HCT116 (cell line): Measurements from ENCODE around the gene CIZ1. TPM values are rescaled to one million over a fixed set of nuclear protein-coding genes. Genes with fewer than 3 reads are reported as not detected.

Source experiments
- ATAC-seq: fragments of 200-7000 bp; cut with Tn5 transposase; 2 replicates; pipeline ENCODE4 v1.9.1; 2020; ENCODE audit warnings: mild to moderate bottlenecking, moderate library complexity
- BruUV-seq: library from RNA; stranded (reverse); fragments of 400-500 nt; replicated peaks from 2 replicates; lab custom pipeline; 2021; lab: Mats Ljungman, UMichigan
- CTCF ChIA-PET: fragments of 300-600 bp; sonication (Branson Sonifier 250); formaldehyde crosslinking; loops from one replicate; lab custom pipeline; 2021; ENCODE audit warnings: antibody characterized with exemption; lab: Charles Lee
- POLR2A ChIA-PET: fragments of 300-600, 350-600 bp; sonication (Branson Sonifier 250); formaldehyde crosslinking; loops from one replicate; lab custom pipeline; 2021; ENCODE audit warnings: antibody characterized with exemption; lab: Charles Lee
- RAD21 ChIA-PET, 2 experiments: fragments of 300-600 bp; sonication (Branson Sonifier 250); formaldehyde crosslinking; loops; one replicate each; lab custom pipeline; 2023; ENCODE audit warnings: low total read pairs in 2 of 2; ENCODE audit not compliant: uncharacterized antibody in 2 of 2, unreplicated experiment in 2 of 2, low non-redundant PET in 1 of 2; lab: Charles Lee
- DNase-seq: peaks from one replicate; pipeline ENCODE4 v3.0.0-alpha.2; 2010; ENCODE audit warnings: low read depth, low spot score
- H2AFZ ChIP-seq: fragments of 200-600 bp; shearing (Covaris generic), sonication (generic); 2 replicates; pipeline ENCODE4 v1.6.1; 2017; ENCODE audit warnings: low read depth, mixed run types, mixed read lengths, antibody characterized with exemption, low read length; ENCODE audit not compliant: poor library complexity, severe bottlenecking
- H3K27ac ChIP-seq: 2 replicates; pipeline ENCODE4 v1.5.1; 2012; ENCODE audit warnings: low read depth, low read length
- H3K27me3 ChIP-seq: fragments of 200-600 bp; sonication (generic); 2 replicates; pipeline ENCODE4 v1.6.1; 2016; ENCODE audit warnings: mixed run types, low read length, mixed read lengths; ENCODE audit not compliant: insufficient read depth
- H3K36me3 ChIP-seq, 2 experiments: fragments of 200-500 bp in 1 of 2; fragments of 200-600 bp in 1 of 2; sonication (Bioruptor generic) in 1 of 2; sonication (generic) in 1 of 2; 2 replicates each; pipeline versions ENCODE4 v1.5.1 to v1.6.1; 2014 to 2016; ENCODE audit warnings: low read length in 2 of 2, inconsistent platforms in 1 of 2, mixed read lengths in 1 of 2, mixed run types in 1 of 2; ENCODE audit not compliant: insufficient read depth in 2 of 2, control insufficient read depth in 1 of 2
- H3K4me1 ChIP-seq, 2 experiments: fragments of 200-600 bp in 1 of 2; sonication (generic) in 1 of 2; 2 replicates each; pipeline versions ENCODE4 v1.5.1 to v1.6.1; 2012 to 2017; ENCODE audit warnings: low read length in 2 of 2, inconsistent platforms in 1 of 2, mild to moderate bottlenecking in 1 of 2, mixed read lengths in 1 of 2, mixed run types in 1 of 2, moderate library complexity in 1 of 2; ENCODE audit not compliant: insufficient read depth in 2 of 2, control insufficient read depth in 1 of 2
- H3K4me2 ChIP-seq: fragments of 200-600 bp; sonication (generic); 2 replicates; pipeline ENCODE4 v1.6.1; 2017; ENCODE audit warnings: mixed run types, low read length, mixed read lengths
- H3K4me3 ChIP-seq, 2 experiments: fragments of 200-600 bp in 1 of 2; sonication (generic) in 1 of 2; replicated peaks in 1 of 2; 2 replicates each; pipeline ENCODE4 v1.5.1; 2011 to 2016; ENCODE audit warnings: low read length in 2 of 2, control low read depth in 1 of 2, low read depth in 1 of 2, mild to moderate bottlenecking in 1 of 2, mixed read lengths in 1 of 2, mixed run types in 1 of 2
- H3K79me2 ChIP-seq: fragments of 200-600 bp; sonication (generic); 2 replicates; pipeline ENCODE4 v1.6.1; 2017; ENCODE audit warnings: mild to moderate bottlenecking, mixed run types, low read length, moderate library complexity, mixed read lengths; ENCODE audit not compliant: insufficient read depth
- H3K9ac ChIP-seq: fragments of 200-600 bp; sonication (generic); 2 replicates; pipeline ENCODE4 v1.6.1; 2016; ENCODE audit warnings: low read length, mixed read lengths
- H3K9me2 ChIP-seq: fragments of 200-600 bp; sonication (generic), shearing (Covaris generic); 2 replicates; pipeline ENCODE4 v1.6.1; 2017; ENCODE audit warnings: mixed run types, mild to moderate bottlenecking, moderate library complexity; ENCODE audit not compliant: insufficient read depth
- H3K9me3 ChIP-seq, 2 experiments: fragments of 200-500 bp in 1 of 2; fragments of 200-600 bp in 1 of 2; sonication (Bioruptor generic) in 1 of 2; sonication (generic) in 1 of 2; 2 replicates each; pipeline ENCODE4 v1.6.1; 2014 to 2017; ENCODE audit warnings: low read length in 2 of 2, mixed read lengths in 2 of 2, inconsistent platforms in 1 of 2, low read depth in 1 of 2, mild to moderate bottlenecking in 1 of 2, mixed run types in 1 of 2, moderate library complexity in 1 of 2; ENCODE audit not compliant: control insufficient read depth in 1 of 2, insufficient read depth in 1 of 2
- H4K20me1 ChIP-seq: fragments of 200-600 bp; sonication (generic), shearing (Covaris generic); 2 replicates; pipeline ENCODE4 v1.6.1; 2017; ENCODE audit warnings: mixed run types, mild to moderate bottlenecking, moderate library complexity; ENCODE audit not compliant: insufficient read depth
- ATF3 ChIP-seq: IDR thresholded peaks from 2 replicates; pipeline ENCODE4 v1.6.1; 2012
- CTCF ChIP-seq, 3 experiments: fragments of 200-600 bp in 1 of 3; sonication (generic) in 1 of 3; IDR thresholded peaks in 2 of 3; conservative IDR thresholded peaks in 1 of 3; 2 replicates each; pipeline ENCODE4 v1.5.1; 2012 to 2017; ENCODE audit warnings: low read depth in 2 of 3, low read length in 2 of 3, antibody characterized with exemption in 1 of 3, borderline replicate concordance in 1 of 3, control low read depth in 1 of 3, mild to moderate bottlenecking in 1 of 3, mixed read lengths in 1 of 3, mixed run types in 1 of 3, moderate library complexity in 1 of 3; ENCODE audit not compliant: insufficient read depth in 1 of 3
- EGR1 ChIP-seq: IDR thresholded peaks from 2 replicates; pipeline ENCODE4 v1.6.1; 2012; ENCODE audit warnings: low read depth
- EZH2 ChIP-seq: fragments of 200-600 bp; sonication (generic); IDR thresholded peaks from 2 replicates; pipeline ENCODE4 v1.6.1; 2017; ENCODE audit warnings: antibody characterized with exemption, mixed run types
- EZH2phosphoT487 ChIP-seq: fragments of 200-600 bp; IDR thresholded peaks from 2 replicates; pipeline ENCODE4 v1.6.1; 2018; ENCODE audit warnings: antibody characterized with exemption, borderline replicate concordance
- JUND ChIP-seq: IDR thresholded peaks from 2 replicates; pipeline ENCODE4 v1.6.1; 2012
- MAX ChIP-seq: IDR thresholded peaks from 2 replicates; pipeline ENCODE4 v1.6.1; 2012
- POLR2AphosphoS5 ChIP-seq: IDR thresholded peaks from 2 replicates; pipeline ENCODE4 v1.6.1; 2011; ENCODE audit warnings: mild to moderate bottlenecking, low read depth, low read length, moderate library complexity
- RAD21 ChIP-seq: IDR thresholded peaks from 2 replicates; pipeline ENCODE4 v1.6.1; 2012; ENCODE audit warnings: low read depth, mild to moderate bottlenecking
- SIN3A ChIP-seq: IDR thresholded peaks from 2 replicates; pipeline ENCODE4 v1.6.1; 2012; ENCODE audit warnings: low read depth
- SRF ChIP-seq: IDR thresholded peaks from 2 replicates; pipeline ENCODE4 v1.6.1; 2012; ENCODE audit warnings: low read depth
- YY1 ChIP-seq: IDR thresholded peaks from 2 replicates; pipeline ENCODE4 v1.6.1; 2011; ENCODE audit warnings: low read length, low read depth, moderate library complexity, mild to moderate bottlenecking; ENCODE audit not compliant: insufficient replicate concordance; ENCODE audit errors: extremely low read depth
- ZBTB33 ChIP-seq: IDR thresholded peaks from 2 replicates; pipeline ENCODE4 v1.6.1; 2011; ENCODE audit warnings: mild to moderate bottlenecking, low read length, moderate library complexity; ENCODE audit not compliant: insufficient replicate concordance; ENCODE audit errors: extremely low read depth
- intact Hi-C: fragments of 100-400 bp; cut with micrococcal nuclease; formaldehyde crosslinking; loops from 2 replicates; pipeline ENCODE4 v1.10.0; 2022
- total RNA-seq: library from RNA; stranded (reverse); gene quantifications from one replicate; pipeline ENCODE4 v1.2.1, GENCODE V29; 2021; ENCODE audit not compliant: unreplicated experiment

CIZ1 gene
- total RNA-seq, 1 experiment from 2014 or later = 144 TPM

GRCh38 chr9:128122809-128123175, 68.6 kb downstream of the CIZ1 start (continued):
- no peak for TF ChIP-seq EZH2phosphoT487
- no peak for TF ChIP-seq YY1
- no peak for TF ChIP-seq EGR1
- no peak for TF ChIP-seq POLR2AphosphoS5
- no peak for TF ChIP-seq ZBTB33
- TF ChIP-seq, all 23 proteins: peak for 0

GRCh38 chr9:128121924-128122808, 69.2 kb downstream of the CIZ1 start:
- ChIA-PET POLR2A (no interaction called here), RAD21 (no interaction called here), CTCF (no interaction called here)
- peaks cover 9% of the 10 kb centered on the region; the same call in 1 of the 2 replicates for H4K20me1 ChIP-seq
- DNase-seq = no peak
- H2AFZ ChIP-seq = no peak overlapping the region
- no TSS peak for BruUV-seq
- no peaks in the 10 kb centered on the region for H3K9me3 ChIP-seq
- no peaks in the 10 kb centered on the region for H3K9me2 ChIP-seq
- H3K9ac ChIP-seq = no peak overlapping the region
- H3K27ac ChIP-seq = no peak overlapping the region
- H3K4me2 ChIP-seq = no peak overlapping the region
- peaks cover 6 to 30% of the 10 kb centered on the region in 2 experiments; a peak in 3 of 4 replicates for H3K36me3 ChIP-seq
- no peak overlapping the region for H3K4me3 ChIP-seq
- intact Hi-C loops = no loop called here
- no peaks in the 10 kb centered on the region for H3K27me3 ChIP-seq
- TF ChIP-seq SIN3A (no peak), JUND (no peak), SRF (no peak), CTCF (IDR thresholded peaks at IDR 0.05 in 2 of 3, conservative IDR thresholded peaks at IDR 0.05 in 1 of 3; ENCODE audit: borderline replicate concordance in 1 of 3, insufficient read depth in 1 of 3, low read depth in 2 of 3, low read length in 2 of 3) (no peak), MAX (no peak), ATF3 (no peak), RAD21 (no peak), EZH2 (no peak)
- peaks cover 36% of the 10 kb centered on the region for H3K79me2 ChIP-seq
- ATAC-seq = no peak
- H3K4me1 ChIP-seq = peaks cover 12 to 23% of the 10 kb centered on the region in 2 experiments
